ENCODE results near the gene TTC12.
"Not testable (repeated sequence)": the region's sequence is repeated elsewhere in the genome, so short reads cannot be mapped to it uniquely, and the experiment has no call there.

The TTC12 gene

GRCh38 chr11:113289431-113290187 is 24.8 kb upstream of the TTC12 start:
- Histone ChIP-seq H3K4me3 (ENCODE audit: low read length) (no peak overlapping the region), H3K27me3 (ENCODE audit: insufficient read depth, low read length) (peaks cover 3% of the 10 kb centered on the region), H3K9me3 (ENCODE audit: low read length) (no peaks in the 10 kb centered on the region), H2AFZ (ENCODE audit: low read depth, low read length) (no peak overlapping the region), H3K36me3 (ENCODE audit: insufficient read depth, low read length) (no peaks in the 10 kb centered on the region), H3K4me1 (ENCODE audit: insufficient read depth, low read length) (no peaks in the 10 kb centered on the region)

- Histone ChIP-seq H3K36me3 (ENCODE audit: insufficient read depth, low read length) (no peaks in the 10 kb centered on the region), H3K9me3 (ENCODE audit: low read length) (no peaks in the 10 kb centered on the region), H3K4me3 (ENCODE audit: low read length) (no peak overlapping the region), H3K27me3 (ENCODE audit: insufficient read depth, low read length) (peaks cover 3% of the 10 kb centered on the region), H3K4me1 (ENCODE audit: insufficient read depth, low read length) (no peaks in the 10 kb centered on the region), H2AFZ (ENCODE audit: low read depth, low read length) (no peak overlapping the region)
These were observed 20.4 kb upstream of the TTC12 start for GRCh38 chr11:113293936-113294335.

- H3K9me3 ChIP-seq (ENCODE audit: low read length), result no peaks in the 10 kb centered on the region
- no peaks in the 10 kb centered on the region for H3K4me1 ChIP-seq (ENCODE audit: insufficient read depth, low read length)
- peaks cover 3% of the 10 kb centered on the region for H3K27me3 ChIP-seq (ENCODE audit: insufficient read depth, low read length)
- H3K4me3 ChIP-seq (ENCODE audit: low read length), result no peak overlapping the region
- H2AFZ ChIP-seq (ENCODE audit: low read depth, low read length), result no peak overlapping the region
- no peaks in the 10 kb centered on the region for H3K36me3 ChIP-seq (ENCODE audit: insufficient read depth, low read length)
These were observed 18.4 kb upstream of the TTC12 start for GRCh38 chr11:113295993-113296392.

DNA sequence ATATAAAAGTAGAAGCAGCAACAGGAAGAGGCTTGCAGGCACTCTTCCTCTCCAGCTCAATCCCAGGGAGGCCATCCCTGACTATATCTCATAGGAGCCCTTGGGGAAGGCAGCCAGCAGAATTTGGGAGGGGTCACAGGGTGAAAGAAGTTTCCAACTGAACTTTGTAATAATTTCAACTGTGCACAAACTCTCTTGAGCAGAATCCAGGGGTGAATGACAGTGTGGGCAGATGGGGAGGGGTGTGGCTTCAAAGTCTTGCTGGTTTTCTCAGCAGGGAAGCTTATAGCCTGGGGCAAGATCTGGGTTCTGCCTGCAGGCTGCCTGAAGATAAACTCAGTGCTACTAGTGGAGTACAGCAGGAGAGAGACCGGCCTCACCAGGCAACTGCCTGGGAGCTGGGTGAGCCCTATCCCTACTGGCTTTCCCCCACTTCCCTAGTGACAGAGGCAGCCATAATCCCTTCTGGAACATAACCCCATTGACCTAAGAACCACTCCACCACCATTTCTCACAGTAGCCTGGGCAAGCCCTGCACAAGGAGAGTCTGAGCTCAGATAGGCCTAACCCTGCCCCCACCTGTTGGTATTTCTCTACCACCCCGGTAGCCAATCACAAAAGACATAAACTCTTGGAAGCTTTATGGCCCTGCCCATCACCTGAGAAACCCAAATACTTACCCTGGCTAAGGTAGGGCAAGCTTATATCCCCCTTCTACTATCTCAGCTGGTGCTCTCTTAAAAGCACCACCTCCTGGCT is 17.8 kb upstream of the TTC12 start:
- Histone ChIP-seq H2AFZ (ENCODE audit: low read depth, low read length) (no peak overlapping the region), H3K4me3 (ENCODE audit: low read length) (no peak overlapping the region), H3K36me3 (ENCODE audit: insufficient read depth, low read length) (no peaks in the 10 kb centered on the region), H3K9me3 (ENCODE audit: low read length) (no peaks in the 10 kb centered on the region), H3K4me1 (ENCODE audit: insufficient read depth, low read length) (no peaks in the 10 kb centered on the region), H3K27me3 (ENCODE audit: insufficient read depth, low read length) (peaks cover 3% of the 10 kb centered on the region)

DNA sequence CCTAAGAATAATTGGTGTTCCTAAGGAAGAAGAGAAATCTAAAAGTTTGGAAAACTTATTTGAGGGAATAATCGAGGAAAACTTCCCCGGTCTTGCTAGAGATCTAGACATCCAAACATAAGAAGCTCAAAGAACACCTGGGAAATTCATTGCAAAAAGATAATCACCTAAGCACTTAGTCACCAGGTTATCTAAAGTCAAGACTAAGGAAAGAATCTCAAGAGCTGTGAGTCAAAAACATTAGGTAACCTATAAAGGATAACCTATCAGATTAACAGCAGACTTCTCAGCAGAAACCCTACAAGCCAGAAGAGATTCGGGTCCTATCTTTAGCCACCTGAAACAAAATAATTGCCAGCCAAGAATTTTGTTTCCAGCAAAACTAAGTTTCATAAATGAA is 15.9 kb upstream of the TTC12 start:
- H3K4me3 ChIP-seq (ENCODE audit: low read length); H2AFZ ChIP-seq (ENCODE audit: low read depth, low read length); H3K36me3 ChIP-seq (ENCODE audit: insufficient read depth, low read length); H3K27me3 ChIP-seq (ENCODE audit: insufficient read depth, low read length); H3K9me3 ChIP-seq (ENCODE audit: low read length); H3K4me1 ChIP-seq (ENCODE audit: insufficient read depth, low read length): not testable (repeated sequence)

GRCh38 chr11:113304916-113305315 is 9.5 kb upstream of the TTC12 start:
- H3K4me1 ChIP-seq (ENCODE audit: insufficient read depth, low read length), result no peaks in the 10 kb centered on the region
- no peak overlapping the region for H2AFZ ChIP-seq (ENCODE audit: low read depth, low read length)
- H3K4me3 ChIP-seq (ENCODE audit: low read length), result no peak overlapping the region
- no peaks in the 10 kb centered on the region for H3K36me3 ChIP-seq (ENCODE audit: insufficient read depth, low read length)
- H3K27me3 ChIP-seq (ENCODE audit: insufficient read depth, low read length), result peaks cover 2% of the 10 kb centered on the region
- H3K9me3 ChIP-seq (ENCODE audit: low read length), result no peaks in the 10 kb centered on the region

- peaks cover 2% of the 10 kb centered on the region for H3K27me3 ChIP-seq (ENCODE audit: insufficient read depth, low read length)
- no peak overlapping the region for H2AFZ ChIP-seq (ENCODE audit: low read depth, low read length)
- H3K36me3 ChIP-seq (ENCODE audit: insufficient read depth, low read length), result no peaks in the 10 kb centered on the region
- H3K4me3 ChIP-seq (ENCODE audit: low read length), result no peak overlapping the region
- no peaks in the 10 kb centered on the region for H3K4me1 ChIP-seq (ENCODE audit: insufficient read depth, low read length)
- no peaks in the 10 kb centered on the region for H3K9me3 ChIP-seq (ENCODE audit: low read length)
These were observed 8.7 kb upstream of the TTC12 start for GRCh38 chr11:113305440-113306336.

GRCh38 chr11:113308601-113309000 is 5.8 kb upstream of the TTC12 start:
- Histone ChIP-seq H2AFZ (ENCODE audit: low read depth, low read length) (no peak overlapping the region), H3K27me3 (ENCODE audit: insufficient read depth, low read length) (peaks cover 2% of the 10 kb centered on the region), H3K4me1 (ENCODE audit: insufficient read depth, low read length) (no peaks in the 10 kb centered on the region), H3K36me3 (ENCODE audit: insufficient read depth, low read length) (no peaks in the 10 kb centered on the region), H3K9me3 (ENCODE audit: low read length) (no peaks in the 10 kb centered on the region), H3K4me3 (ENCODE audit: low read length) (no peak overlapping the region)

- Histone ChIP-seq H3K4me1 (ENCODE audit: insufficient read depth, low read length) (peaks cover 10% of the 10 kb centered on the region), H3K36me3 (ENCODE audit: insufficient read depth, low read length) (no peaks in the 10 kb centered on the region), H2AFZ (ENCODE audit: low read depth, low read length) (no peak overlapping the region), H3K27me3 (ENCODE audit: insufficient read depth, low read length) (peaks cover 2% of the 10 kb centered on the region), H3K4me3 (ENCODE audit: low read length) (no peak overlapping the region), H3K9me3 (ENCODE audit: low read length) (no peaks in the 10 kb centered on the region)
These were observed 2.8 kb upstream of the TTC12 start for GRCh38 chr11:113311536-113311935.

DNA sequence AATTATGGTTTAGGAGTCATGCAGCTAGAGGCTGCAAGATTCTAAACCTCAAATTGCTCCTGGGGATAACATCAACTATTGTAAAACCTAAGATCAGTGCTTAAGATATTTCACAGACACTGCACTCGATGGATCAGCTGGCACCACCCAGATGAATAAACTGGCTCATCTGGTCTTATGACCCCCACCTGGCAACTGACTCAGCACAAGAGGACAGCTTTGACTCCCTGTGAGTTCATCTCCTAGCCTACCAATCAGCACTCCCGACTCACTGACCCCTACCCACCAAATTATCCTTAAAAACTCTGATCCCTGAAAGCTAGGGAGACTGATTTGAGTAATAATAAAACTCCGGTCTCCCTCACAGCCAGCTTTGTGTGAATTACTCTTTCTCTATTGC is 782 bp upstream of the TTC12 start:
- no peaks in the 10 kb centered on the region for H3K36me3 ChIP-seq (ENCODE audit: insufficient read depth, low read length)
- H3K27me3 ChIP-seq (ENCODE audit: insufficient read depth, low read length), result peaks cover under 1% of the 10 kb centered on the region
- H3K4me3 ChIP-seq (ENCODE audit: low read length), result peak overlapping the region; percentile 69
- no peaks in the 10 kb centered on the region for H3K9me3 ChIP-seq (ENCODE audit: low read length)
- H2AFZ ChIP-seq (ENCODE audit: low read depth, low read length), result peak overlapping the region; percentile 74
- peaks cover 10% of the 10 kb centered on the region for H3K4me1 ChIP-seq (ENCODE audit: insufficient read depth, low read length)

- H2AFZ ChIP-seq (ENCODE audit: low read depth, low read length), result peak overlapping the region; percentile 74
- peak overlapping the region; percentile 69 for H3K4me3 ChIP-seq (ENCODE audit: low read length)
- no peaks in the 10 kb centered on the region for H3K27me3 ChIP-seq (ENCODE audit: insufficient read depth, low read length)
- no peaks in the 10 kb centered on the region for H3K9me3 ChIP-seq (ENCODE audit: low read length)
- peaks cover 3% of the 10 kb centered on the region for H3K36me3 ChIP-seq (ENCODE audit: insufficient read depth, low read length)
- H3K4me1 ChIP-seq (ENCODE audit: insufficient read depth, low read length), result peaks cover 10% of the 10 kb centered on the region
These were observed 356 bp upstream of the TTC12 start for GRCh38 chr11:113314065-113314388.

GRCh38 chr11:113315811-113316210 is 1.4 kb downstream of the TTC12 start:
- Histone ChIP-seq H3K9me3 (ENCODE audit: low read length) (peaks cover 8% of the 10 kb centered on the region), H3K4me3 (ENCODE audit: low read length) (no peak overlapping the region), H2AFZ (ENCODE audit: low read depth, low read length) (no peak overlapping the region), H3K4me1 (ENCODE audit: insufficient read depth, low read length) (peaks cover 10% of the 10 kb centered on the region), H3K36me3 (ENCODE audit: insufficient read depth, low read length) (peaks cover 7% of the 10 kb centered on the region), H3K27me3 (ENCODE audit: insufficient read depth, low read length) (no peaks in the 10 kb centered on the region)

DNA sequence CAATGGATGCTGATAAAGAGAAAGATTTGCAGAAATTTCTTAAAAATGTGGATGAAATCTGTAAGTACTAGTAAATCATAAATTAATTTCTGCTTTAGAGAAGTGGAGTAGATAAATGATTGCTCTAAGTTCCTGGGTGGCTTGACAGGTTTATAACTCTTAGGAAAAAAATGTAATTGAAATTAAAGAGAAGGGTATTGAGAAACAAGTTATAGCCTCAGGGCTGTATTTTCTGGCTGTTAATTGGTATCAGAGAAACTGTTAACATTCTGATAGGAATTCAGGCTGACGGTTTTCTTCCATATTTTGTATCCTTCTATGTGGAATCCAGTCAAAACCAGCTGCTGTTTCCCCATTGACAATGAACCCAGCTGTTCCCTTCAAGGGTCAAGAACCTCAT is 1.9 kb downstream of the TTC12 start:
- Histone ChIP-seq H3K4me3 (ENCODE audit: low read length) (no peak overlapping the region), H3K27me3 (ENCODE audit: insufficient read depth, low read length) (no peaks in the 10 kb centered on the region), H3K4me1 (ENCODE audit: insufficient read depth, low read length) (peaks cover 10% of the 10 kb centered on the region), H2AFZ (ENCODE audit: low read depth, low read length) (no peak overlapping the region), H3K36me3 (ENCODE audit: insufficient read depth, low read length) (peaks cover 7% of the 10 kb centered on the region), H3K9me3 (ENCODE audit: low read length) (peaks cover 8% of the 10 kb centered on the region)

All from neuron (in vitro differentiated cells).